LNCAP (cell line): Measurements from ENCODE around the gene CCL4L2.

Experiments
- CTCF ChIP-seq: fragments of 450-650 bp; IDR thresholded peaks from 2 replicates; pipeline ENCODE4 v1.5.1; 2017; ENCODE audit warnings: mild to moderate bottlenecking

CCL4L2 gene

GRCh38 chr17:36188891-36189306, 22.0 kb upstream of the CCL4L2 start:
- TF ChIP-seq CTCF: no peak

DNA sequence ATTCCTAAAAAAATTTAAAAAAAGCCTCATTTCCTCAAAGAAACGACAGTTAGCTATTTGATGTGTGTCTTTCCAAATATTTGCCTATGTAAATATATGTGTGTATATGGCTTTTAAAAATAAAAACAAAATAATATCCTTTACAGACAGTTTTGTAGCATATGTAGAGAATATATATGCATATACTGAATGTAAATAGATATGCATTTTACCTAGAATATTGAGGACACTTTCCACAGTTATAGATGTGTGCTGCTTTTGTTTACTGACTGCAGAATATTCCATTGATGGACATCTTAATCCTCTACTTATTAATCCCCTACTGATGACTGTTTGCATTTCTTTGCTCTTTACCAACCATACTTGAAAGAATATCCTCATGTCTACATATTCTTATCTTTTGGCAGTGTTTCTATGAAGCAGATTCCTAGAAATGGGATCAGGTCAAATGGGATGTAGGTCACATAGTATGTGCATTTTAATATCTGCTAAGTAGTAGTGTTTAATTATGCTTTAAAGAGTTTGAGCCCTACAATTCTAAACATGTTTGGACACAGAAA, 17.6 kb upstream of the CCL4L2 start:
- TF ChIP-seq CTCF: no peak

DNA sequence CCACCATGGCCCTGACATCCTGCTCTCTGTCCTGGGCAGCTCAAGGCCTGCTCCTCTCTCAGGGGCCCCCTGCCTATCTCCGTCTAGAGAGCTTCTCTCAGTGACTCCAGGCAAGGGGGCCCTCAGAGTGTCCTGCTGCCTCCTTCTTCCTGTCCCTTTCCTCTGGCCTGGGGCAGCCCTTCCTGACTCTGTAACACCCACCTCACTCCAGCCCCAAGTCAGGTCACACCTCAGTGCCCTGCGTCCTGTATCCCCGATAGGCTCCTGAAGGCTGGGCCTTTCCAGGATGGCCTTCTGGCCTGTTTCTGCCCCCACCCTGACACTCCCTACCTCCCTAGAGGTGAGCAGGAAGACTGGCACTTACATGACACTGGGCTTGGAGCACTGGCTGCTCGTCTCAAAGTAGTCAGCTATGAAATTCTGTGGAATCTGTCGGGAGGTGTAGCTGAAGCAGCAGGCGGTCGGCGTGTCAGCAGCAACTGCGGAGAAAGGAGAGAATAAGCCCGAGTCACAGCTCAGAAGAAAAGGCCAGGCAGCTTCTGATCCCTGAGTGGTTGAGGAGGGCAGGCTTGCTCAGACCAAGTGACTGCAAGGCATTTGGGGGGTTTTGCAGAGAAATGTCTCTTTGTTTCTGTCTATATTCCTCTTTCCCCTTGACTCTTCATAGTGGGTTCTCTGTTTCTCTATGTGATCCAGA, 15.3 kb upstream of the CCL4L2 start:
- TF ChIP-seq CTCF: no peak

DNA sequence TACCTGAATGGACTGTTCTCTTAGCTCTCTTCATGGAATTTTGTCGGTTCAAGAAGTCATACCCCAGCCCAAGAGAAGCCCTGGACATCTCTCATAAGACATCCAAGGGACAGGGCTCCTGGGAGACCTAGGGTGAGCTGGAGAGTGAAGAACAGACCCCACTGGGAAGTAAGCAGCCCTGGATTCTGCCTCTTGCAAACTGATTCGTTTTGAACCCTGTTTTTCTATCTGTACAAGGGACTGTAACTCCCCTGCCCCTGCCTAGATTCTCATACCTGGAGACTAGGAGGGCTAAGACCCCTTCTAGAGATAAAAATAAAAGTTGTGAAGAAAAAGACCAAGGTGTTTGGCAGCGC, 14.8 kb upstream of the CCL4L2 start:
- no peak for TF ChIP-seq CTCF

- no peak for TF ChIP-seq CTCF
These were observed 13.5 kb upstream of the CCL4L2 start for GRCh38 chr17:36197387-36197703.

GRCh38 chr17:36198831-36199465, 11.9 kb upstream of the CCL4L2 start:
- no peak for TF ChIP-seq CTCF

GRCh38 chr17:36203335-36203734, 7.5 kb upstream of the CCL4L2 start:
- TF ChIP-seq CTCF: no peak
